ENCODE results near the gene NMT1.
"Not testable (repeated sequence)": the region's sequence is repeated elsewhere in the genome, so short reads cannot be mapped to it uniquely, and the experiment has no call there.

NMT1 gene

GRCh38 chr17:45040459-45040858 is 20.7 kb upstream of the NMT1 start:
- Histone ChIP-seq H3K27ac (ENCODE audit: low read length) (no peak overlapping the region), H3K4me1 (ENCODE audit: control insufficient read depth in 1 of 2, insufficient read depth in 2 of 2, low read length in 2 of 2) (peaks cover 3 to 33% of the 10 kb centered on the region in 2 donors)

DNA sequence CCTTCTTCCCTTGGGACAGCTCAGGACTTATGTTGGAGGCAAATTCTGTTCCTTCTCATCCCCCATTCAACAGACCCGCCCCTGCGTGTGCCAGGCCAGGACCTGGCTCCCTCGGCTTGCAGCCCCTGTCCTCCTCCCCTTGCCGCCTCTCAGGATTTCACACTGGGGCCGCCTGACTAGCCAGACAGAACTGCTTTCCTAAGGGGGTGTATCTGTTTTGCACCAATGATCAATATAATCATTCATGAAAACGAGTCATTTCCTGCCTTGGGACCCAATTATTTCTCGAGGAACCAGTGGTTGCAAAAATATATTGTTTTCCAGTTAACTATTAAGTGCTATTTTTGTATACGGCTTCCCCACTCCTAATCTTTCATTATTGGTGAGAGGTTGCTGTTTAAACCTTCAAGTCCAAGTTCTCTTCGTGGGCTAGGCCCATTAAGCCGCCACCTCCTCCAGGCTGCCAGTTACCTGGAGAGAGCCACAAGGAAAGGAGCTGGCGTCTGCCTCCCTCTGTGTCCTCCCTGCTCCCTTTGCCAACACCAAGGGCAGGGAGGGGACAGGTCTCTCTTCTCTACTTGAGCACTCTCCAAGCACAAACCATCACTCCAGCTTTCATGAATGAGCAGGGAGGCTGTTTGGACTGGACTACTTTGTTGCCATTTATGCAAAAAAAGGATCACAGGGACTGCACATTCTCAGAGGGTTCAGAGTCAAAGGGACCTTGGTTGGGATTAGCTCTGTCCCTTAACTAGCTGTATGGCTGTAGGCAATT is 18.6 kb upstream of the NMT1 start:
- no peak overlapping the region for H3K4me3 ChIP-seq (ENCODE audit: low read depth in 1 of 2, low read length in 2 of 2)
- no peaks in the 10 kb centered on the region for H3K9me3 ChIP-seq (ENCODE audit: control insufficient read depth in 1 of 2, low read length in 2 of 2)
- no peaks in the 10 kb centered on the region for H3K27me3 ChIP-seq (ENCODE audit: low read depth, low read length)
- H3K27ac ChIP-seq (ENCODE audit: low read length), result no peak overlapping the region
- peaks cover 3 to 33% of the 10 kb centered on the region in 2 donors for H3K4me1 ChIP-seq (ENCODE audit: control insufficient read depth in 1 of 2, insufficient read depth in 2 of 2, low read length in 2 of 2)
- H3K36me3 ChIP-seq (ENCODE audit: control insufficient read depth in 1 of 2, insufficient read depth in 2 of 2, low read length in 2 of 2), result no peaks in the 10 kb centered on the region

More at GRCh38 chr17:45040459-45040858, 20.7 kb upstream of the NMT1 start:
- Histone ChIP-seq H3K27me3 (ENCODE audit: low read depth, low read length) (no peaks in the 10 kb centered on the region), H3K4me3 (ENCODE audit: low read depth in 1 of 2, low read length in 2 of 2) (no peak overlapping the region), H3K9me3 (ENCODE audit: control insufficient read depth in 1 of 2, low read length in 2 of 2) (no peaks in the 10 kb centered on the region), H3K36me3 (ENCODE audit: control insufficient read depth in 1 of 2, insufficient read depth in 2 of 2, low read length in 2 of 2) (no peaks in the 10 kb centered on the region)

- Histone ChIP-seq H3K9me3 (ENCODE audit: control insufficient read depth in 1 of 2, low read length in 2 of 2) (no peaks in the 10 kb centered on the region), H3K4me3 (ENCODE audit: low read depth in 1 of 2, low read length in 2 of 2) (no peak overlapping the region), H3K36me3 (ENCODE audit: control insufficient read depth in 1 of 2, insufficient read depth in 2 of 2, low read length in 2 of 2) (no peaks in the 10 kb centered on the region), H3K27ac (ENCODE audit: low read length) (no peak overlapping the region), H3K27me3 (ENCODE audit: low read depth, low read length) (no peaks in the 10 kb centered on the region), H3K4me1 (ENCODE audit: control insufficient read depth in 1 of 2, insufficient read depth in 2 of 2, low read length in 2 of 2) (peaks cover 3 to 32% of the 10 kb centered on the region in 2 donors)
These were observed 17.1 kb upstream of the NMT1 start for GRCh38 chr17:45043813-45044540.

GRCh38 chr17:45046537-45047125 is 14.5 kb upstream of the NMT1 start:
- no peak overlapping the region for H3K27ac ChIP-seq (ENCODE audit: low read length)
- H3K36me3 ChIP-seq (ENCODE audit: control insufficient read depth in 1 of 2, insufficient read depth in 2 of 2, low read length in 2 of 2), result peaks cover 0 to 4% of the 10 kb centered on the region in 2 donors
- H3K27me3 ChIP-seq (ENCODE audit: low read depth, low read length), result no peaks in the 10 kb centered on the region
- no peaks in the 10 kb centered on the region for H3K9me3 ChIP-seq (ENCODE audit: control insufficient read depth in 1 of 2, low read length in 2 of 2)
- peaks cover 0 to 30% of the 10 kb centered on the region in 2 donors for H3K4me1 ChIP-seq (ENCODE audit: control insufficient read depth in 1 of 2, insufficient read depth in 2 of 2, low read length in 2 of 2)
- no peak overlapping the region for H3K4me3 ChIP-seq (ENCODE audit: low read depth in 1 of 2, low read length in 2 of 2)

GRCh38 chr17:45048795-45049563 is 12.1 kb upstream of the NMT1 start:
- Histone ChIP-seq H3K27me3 (ENCODE audit: low read depth, low read length) (no peaks in the 10 kb centered on the region), H3K4me3 (ENCODE audit: low read depth in 1 of 2, low read length in 2 of 2) (no peak overlapping the region), H3K9me3 (ENCODE audit: control insufficient read depth in 1 of 2, low read length in 2 of 2) (no peaks in the 10 kb centered on the region), H3K36me3 (ENCODE audit: control insufficient read depth in 1 of 2, insufficient read depth in 2 of 2, low read length in 2 of 2) (peaks cover 0 to 4% of the 10 kb centered on the region in 2 donors), H3K27ac (ENCODE audit: low read length) (no peak overlapping the region), H3K4me1 (ENCODE audit: control insufficient read depth in 1 of 2, insufficient read depth in 2 of 2, low read length in 2 of 2) (peaks cover 0 to 22% of the 10 kb centered on the region in 2 donors)

- peak overlapping the region; percentile 95 for H3K27ac ChIP-seq (ENCODE audit: low read length)
- no peaks in the 10 kb centered on the region for H3K27me3 ChIP-seq (ENCODE audit: low read depth, low read length)
- peaks cover 0 to 4% of the 10 kb centered on the region in 2 donors for H3K36me3 ChIP-seq (ENCODE audit: control insufficient read depth in 1 of 2, insufficient read depth in 2 of 2, low read length in 2 of 2)
- H3K9me3 ChIP-seq (ENCODE audit: control insufficient read depth in 1 of 2, low read length in 2 of 2), result no peaks in the 10 kb centered on the region
- H3K4me3 ChIP-seq (ENCODE audit: low read depth in 1 of 2, low read length in 2 of 2), result peak overlapping the region; percentile 63 to 74
- peaks cover 0 to 19% of the 10 kb centered on the region in 2 donors for H3K4me1 ChIP-seq (ENCODE audit: control insufficient read depth in 1 of 2, insufficient read depth in 2 of 2, low read length in 2 of 2)
These were observed 10.5 kb upstream of the NMT1 start for GRCh38 chr17:45050481-45051059.

GRCh38 chr17:45051060-45051719 is 9.9 kb upstream of the NMT1 start, which contains the start of gene DCAKD:
DCAKD (minus strand) TSS chr17:45051632; CDS start chr17:45034885, 16,747 bp downstream.
- H3K36me3 ChIP-seq (ENCODE audit: control insufficient read depth in 1 of 2, insufficient read depth in 2 of 2, low read length in 2 of 2), result peaks cover 0 to 4% of the 10 kb centered on the region in 2 donors
- H3K9me3 ChIP-seq (ENCODE audit: control insufficient read depth in 1 of 2, low read length in 2 of 2), result no peaks in the 10 kb centered on the region
- H3K4me1 ChIP-seq (ENCODE audit: control insufficient read depth in 1 of 2, insufficient read depth in 2 of 2, low read length in 2 of 2), result peaks cover 0 to 19% of the 10 kb centered on the region in 2 donors
- H3K27ac ChIP-seq (ENCODE audit: low read length), result peak within 1 kb of the TSS; percentile 95
- peak within 1 kb of the TSS; percentile 63 to 74 for H3K4me3 ChIP-seq (ENCODE audit: low read depth in 1 of 2, low read length in 2 of 2)
- no peaks in the 10 kb centered on the region for H3K27me3 ChIP-seq (ENCODE audit: low read depth, low read length)

DNA sequence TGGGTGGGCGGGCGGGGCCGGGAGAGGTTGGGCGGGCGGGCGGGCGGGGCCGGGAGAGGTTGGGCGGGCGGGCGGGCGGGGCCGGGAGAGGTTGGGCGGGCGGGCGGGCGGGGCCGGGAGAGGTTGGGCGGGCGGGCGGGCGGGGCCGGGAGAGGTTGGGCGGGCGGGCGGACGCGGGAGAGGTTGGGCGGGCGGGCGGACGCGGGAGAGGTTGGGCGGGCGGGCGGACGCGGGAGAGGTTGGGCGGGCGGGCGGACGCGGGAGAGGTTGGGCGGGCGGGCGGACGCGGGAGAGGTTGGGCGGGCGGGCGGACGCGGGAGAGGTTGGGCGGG is 9.4 kb upstream of the NMT1 start:
- H3K4me3 ChIP-seq (ENCODE audit: low read depth in 1 of 2, low read length in 2 of 2), result peak overlapping the region in 1 of 2 donors; percentile 52

GRCh38 chr17:45052052-45052772 is 8.9 kb upstream of the NMT1 start:
- H3K4me3 ChIP-seq (ENCODE audit: low read depth in 1 of 2, low read length in 2 of 2), result peak overlapping the region; percentile 52 to 70
- H3K27me3 ChIP-seq (ENCODE audit: low read depth, low read length), result no peaks in the 10 kb centered on the region
- peaks cover 0 to 4% of the 10 kb centered on the region in 2 donors for H3K36me3 ChIP-seq (ENCODE audit: control insufficient read depth in 1 of 2, insufficient read depth in 2 of 2, low read length in 2 of 2)
- H3K27ac ChIP-seq (ENCODE audit: low read length), result peak overlapping the region; percentile 77
- peaks cover 0 to 19% of the 10 kb centered on the region in 2 donors for H3K4me1 ChIP-seq (ENCODE audit: control insufficient read depth in 1 of 2, insufficient read depth in 2 of 2, low read length in 2 of 2)
- H3K9me3 ChIP-seq (ENCODE audit: control insufficient read depth in 1 of 2, low read length in 2 of 2), result no peaks in the 10 kb centered on the region

More for the DNA sequence above, 9.4 kb upstream of the NMT1 start:
- H3K4me1 ChIP-seq (ENCODE audit: control insufficient read depth in 1 of 2, insufficient read depth in 2 of 2, low read length in 2 of 2), result peaks cover 0 to 19% of the 10 kb centered on the region in 2 donors
- H3K9me3 ChIP-seq (ENCODE audit: control insufficient read depth in 1 of 2, low read length in 2 of 2); H3K36me3 ChIP-seq (ENCODE audit: control insufficient read depth in 1 of 2, insufficient read depth in 2 of 2, low read length in 2 of 2); H3K27ac ChIP-seq (ENCODE audit: low read length); H3K27me3 ChIP-seq (ENCODE audit: low read depth, low read length): not testable (repeated sequence)

DNA sequence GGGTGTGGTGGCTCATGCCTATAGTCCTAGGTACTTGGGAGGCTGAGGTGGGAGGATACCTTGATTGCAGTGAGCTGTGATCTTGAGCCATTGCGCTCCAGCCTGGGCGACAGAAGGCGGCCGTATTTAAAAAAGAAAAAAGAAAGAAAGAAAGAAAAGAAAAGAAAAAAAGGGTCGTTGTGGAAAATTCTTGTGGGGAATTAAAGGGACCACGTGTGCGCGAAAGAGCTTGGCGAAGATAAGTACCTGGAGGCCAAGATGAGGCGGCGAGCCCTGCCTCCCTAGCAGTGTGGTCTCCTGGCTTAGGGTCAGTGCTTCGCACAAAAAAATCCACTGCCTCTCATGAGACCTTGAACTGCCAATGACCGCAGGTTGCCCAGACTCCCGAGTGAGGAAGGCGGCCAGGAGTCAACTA is 728 bp upstream of the NMT1 start:
- Histone ChIP-seq H3K4me1 (ENCODE audit: control insufficient read depth in 1 of 2, insufficient read depth in 2 of 2, low read length in 2 of 2) (peaks cover 5 to 40% of the 10 kb centered on the region in 2 donors), H3K27ac (ENCODE audit: low read length) (peak overlapping the region; percentile 97), H3K4me3 (ENCODE audit: low read depth in 1 of 2, low read length in 2 of 2) (peak overlapping the region; percentile 86 to 88), H3K9me3 (ENCODE audit: control insufficient read depth in 1 of 2, low read length in 2 of 2) (no peaks in the 10 kb centered on the region), H3K36me3 (ENCODE audit: control insufficient read depth in 1 of 2, insufficient read depth in 2 of 2, low read length in 2 of 2) (peaks cover 0 to 3% of the 10 kb centered on the region in 2 donors), H3K27me3 (ENCODE audit: low read depth, low read length) (no peaks in the 10 kb centered on the region)
